KOPT-K1 (cell line): ENCODE measurements around the gene YBX1.

Source experiments
- H3K27ac ChIP-seq: fragments of 200-600 bp; sonication (generic); 2 replicates; pipeline ENCODE4 v1.5.1; 2016; ENCODE audit warnings: antibody characterized with exemption, mild to moderate bottlenecking, low read depth, low read length; ENCODE audit not compliant: poor library complexity, severe bottlenecking
- H3K36me3 ChIP-seq: fragments of 200-600 bp; sonication (generic); 2 replicates; pipeline ENCODE4 v1.5.1; 2017; ENCODE audit warnings: antibody characterized with exemption, mild to moderate bottlenecking, low read length, moderate library complexity; ENCODE audit not compliant: insufficient read depth
- H3K9me3 ChIP-seq: fragments of 200-600 bp; sonication (generic); 2 replicates; pipeline ENCODE4 v1.5.1; 2017; ENCODE audit warnings: antibody characterized with exemption, low read length, mild to moderate bottlenecking; ENCODE audit not compliant: insufficient read depth, poor library complexity, severe bottlenecking

The YBX1 gene

DNA sequence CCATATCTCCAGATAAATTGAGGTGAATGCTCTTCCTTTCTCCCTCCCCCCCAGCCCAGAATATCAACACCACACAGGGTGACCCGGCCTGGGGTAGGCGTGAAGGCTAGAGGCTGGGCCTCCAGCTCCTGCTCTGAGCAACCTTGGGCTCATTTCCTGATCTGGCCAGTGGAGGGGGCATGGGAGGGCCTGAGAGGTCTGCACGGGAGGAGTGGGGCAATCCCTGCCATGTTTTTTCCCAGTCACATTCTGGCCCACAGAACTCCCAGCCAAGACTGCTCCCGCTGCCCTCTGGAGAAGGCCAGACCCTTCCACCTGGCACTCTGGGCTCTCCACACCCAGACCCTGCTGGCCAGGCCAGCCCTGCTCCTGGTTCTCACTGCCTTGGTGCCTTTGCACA is 53.9 kb downstream of the YBX1 start:
- no peaks in the 10 kb centered on the region for H3K9me3 ChIP-seq
- no peaks in the 10 kb centered on the region for H3K36me3 ChIP-seq
- no peak overlapping the region for H3K27ac ChIP-seq

DNA sequence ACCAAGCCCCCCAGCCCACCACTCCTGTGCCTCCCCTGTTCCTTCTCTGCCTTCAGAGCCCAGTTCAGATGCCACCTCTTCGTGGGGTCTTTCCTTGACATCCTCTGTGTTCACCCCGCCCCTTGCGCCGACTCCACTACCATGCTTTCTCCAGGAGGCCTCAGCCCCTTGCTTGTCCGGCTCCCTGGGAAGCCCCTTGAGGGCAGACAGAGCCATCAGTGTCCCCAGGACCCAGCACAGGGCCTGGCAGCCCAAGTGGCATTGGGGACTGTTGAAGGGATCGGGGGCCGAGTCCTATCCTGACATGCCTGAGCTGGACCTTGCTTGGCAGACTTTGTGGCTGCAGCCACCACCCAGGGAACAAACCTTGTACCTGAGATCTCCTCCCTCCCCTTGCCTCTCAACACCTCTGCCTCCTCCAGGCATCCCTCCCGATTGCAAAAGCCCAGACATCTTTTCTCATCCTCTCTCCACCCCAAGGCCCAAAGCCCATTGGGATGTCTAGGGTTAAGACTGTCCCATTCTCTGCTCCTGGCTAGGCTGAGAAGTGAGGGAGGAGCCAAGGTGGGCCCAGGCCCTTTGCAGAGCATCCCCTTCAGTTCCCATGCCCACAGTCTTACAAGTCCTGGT is 54.5 kb downstream of the YBX1 start:
- Histone ChIP-seq H3K27ac (no peak overlapping the region), H3K9me3 (no peaks in the 10 kb centered on the region), H3K36me3 (no peaks in the 10 kb centered on the region)

DNA sequence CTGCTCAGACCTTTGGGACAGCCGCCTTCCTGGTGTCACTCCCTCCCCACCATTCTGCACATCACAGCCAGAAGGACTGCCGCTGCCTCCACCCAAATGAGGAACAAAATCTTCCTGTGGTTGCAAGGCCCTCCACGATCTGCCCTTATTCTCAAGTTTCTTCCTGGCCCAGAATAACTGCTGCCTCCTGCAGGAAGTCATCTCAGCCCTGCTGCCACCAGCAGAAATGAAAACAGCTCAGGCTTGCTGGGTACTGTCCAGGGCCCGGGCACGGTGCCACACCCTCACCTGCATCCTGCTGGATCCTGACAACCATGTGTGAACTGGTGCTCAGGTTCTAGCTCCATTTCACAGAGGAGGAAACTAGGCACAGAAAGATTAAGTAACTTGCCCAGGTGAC is 55.0 kb downstream of the YBX1 start:
- H3K27ac ChIP-seq = no peak overlapping the region
- H3K9me3 ChIP-seq = no peaks in the 10 kb centered on the region
- no peaks in the 10 kb centered on the region for H3K36me3 ChIP-seq

DNA sequence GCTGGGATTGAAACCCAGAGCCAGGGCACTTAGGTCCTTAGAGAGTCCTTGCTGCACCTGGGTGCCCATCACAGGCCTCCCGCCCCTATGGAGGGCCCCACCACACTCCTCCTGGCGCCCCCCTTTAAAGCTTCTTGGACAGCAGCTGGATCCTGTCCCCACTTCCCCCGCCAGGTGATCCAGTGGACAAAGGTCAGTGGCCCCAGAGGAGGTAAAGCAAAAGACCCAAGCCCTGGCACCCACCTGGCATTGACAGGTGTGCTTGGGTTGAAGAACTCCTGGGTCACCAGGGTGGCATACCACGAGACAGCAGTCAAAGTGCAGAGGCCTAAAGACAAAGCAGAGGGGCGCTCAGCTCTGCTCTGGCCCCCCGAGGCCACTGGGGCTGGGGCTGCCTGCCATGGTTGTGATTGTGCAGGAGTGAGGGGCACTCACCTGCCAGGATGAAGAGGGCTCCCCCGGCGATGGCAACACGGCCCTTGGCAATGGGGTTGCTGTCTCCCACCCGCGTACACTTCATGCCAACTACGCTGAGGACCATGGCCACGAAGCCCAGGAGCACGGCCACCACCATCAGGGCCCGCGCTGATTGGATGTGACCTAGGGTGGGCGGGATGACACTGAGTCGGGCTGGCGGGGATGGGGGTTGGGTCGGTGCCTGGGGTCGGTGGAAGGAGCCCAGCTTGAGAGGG is 55.9 kb downstream of the YBX1 start:
- H3K27ac ChIP-seq = no peak overlapping the region
- no peaks in the 10 kb centered on the region for H3K36me3 ChIP-seq
- H3K9me3 ChIP-seq = no peaks in the 10 kb centered on the region

DNA sequence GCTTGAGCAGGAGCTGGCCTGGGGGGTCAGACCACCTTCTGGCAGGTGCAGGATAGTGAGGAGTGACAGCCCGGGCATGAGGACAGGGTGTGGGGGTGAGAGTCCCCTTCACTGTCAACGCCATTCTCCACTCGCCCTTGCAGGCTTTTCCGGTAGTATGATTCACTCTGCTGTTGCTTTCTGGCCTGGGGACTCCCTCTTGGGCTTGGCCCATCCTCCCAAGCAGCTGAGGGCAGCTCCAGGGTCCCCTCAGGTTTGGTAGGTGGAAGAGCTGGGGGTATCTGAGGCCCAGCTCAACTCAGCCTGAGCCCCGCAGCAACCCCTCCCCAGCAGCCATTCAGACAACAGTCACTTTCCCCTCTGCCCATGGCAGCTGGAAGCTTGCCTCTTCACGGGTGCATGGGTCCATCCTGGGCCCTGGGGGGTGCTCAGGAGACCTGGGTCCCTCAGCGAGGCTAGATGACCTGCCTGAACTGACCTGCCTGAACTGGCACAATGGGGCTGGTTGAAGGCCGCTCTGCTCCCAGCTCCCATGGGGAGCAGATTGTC is 56.5 kb downstream of the YBX1 start:
- H3K27ac ChIP-seq = no peak overlapping the region
- no peaks in the 10 kb centered on the region for H3K9me3 ChIP-seq
- H3K36me3 ChIP-seq = no peaks in the 10 kb centered on the region

DNA sequence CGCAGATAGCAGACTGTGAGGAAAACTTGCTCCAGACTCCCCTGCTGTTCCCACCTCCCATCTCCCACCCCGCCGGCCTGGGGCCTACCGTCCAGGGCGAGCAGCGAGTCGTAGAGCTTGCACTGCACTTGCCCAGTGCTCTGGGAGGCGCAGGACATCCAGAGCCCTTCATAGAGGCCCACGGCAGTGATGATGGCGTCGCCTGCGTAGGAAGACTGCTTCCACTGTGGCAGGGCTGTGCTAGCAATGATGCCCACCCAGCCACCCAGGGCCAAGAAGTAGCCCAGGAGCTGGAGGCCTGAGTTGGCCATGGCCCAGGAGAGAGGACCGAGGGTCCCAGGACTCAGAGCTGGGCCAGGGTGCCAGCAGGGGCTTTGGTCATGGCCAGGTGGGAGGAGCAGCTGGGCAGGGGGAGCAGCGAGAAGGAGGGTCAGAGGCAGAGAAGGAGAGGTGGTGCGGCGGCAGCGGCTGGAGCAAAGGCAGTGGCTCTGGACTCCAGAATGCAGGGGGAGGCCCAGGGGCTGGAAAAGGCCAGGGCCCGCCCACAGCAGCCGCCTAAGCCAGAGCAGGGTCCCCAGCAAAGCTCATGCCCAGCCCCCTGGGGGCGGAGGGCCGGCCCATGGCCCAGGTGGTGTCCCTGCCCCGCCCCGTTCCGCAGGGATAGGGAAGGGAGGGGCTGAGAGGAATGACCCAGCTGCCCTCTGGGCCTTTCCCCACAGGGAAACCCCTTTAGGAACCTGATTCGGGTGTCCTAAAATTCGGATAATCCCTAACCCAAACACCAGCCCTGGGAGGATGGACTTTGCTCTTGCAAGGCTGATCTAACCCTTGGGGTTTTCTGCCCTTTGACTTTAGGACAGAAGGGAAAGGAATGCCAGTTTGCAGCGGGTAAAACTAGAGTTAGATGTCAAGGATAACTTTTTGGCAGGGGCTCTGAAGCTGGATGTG is 57.8 kb downstream of the YBX1 start, which contains the start of gene CLDN19:
CLDN19 (minus strand) TSS at position 484 of the 948 bp plus-strand sequence; CDS start at position 311, 173 bp downstream.
- Histone ChIP-seq H3K36me3 (no peaks in the 10 kb centered on the region), H3K27ac (no peak within 1 kb of the TSS), H3K9me3 (no peaks in the 10 kb centered on the region)

DNA sequence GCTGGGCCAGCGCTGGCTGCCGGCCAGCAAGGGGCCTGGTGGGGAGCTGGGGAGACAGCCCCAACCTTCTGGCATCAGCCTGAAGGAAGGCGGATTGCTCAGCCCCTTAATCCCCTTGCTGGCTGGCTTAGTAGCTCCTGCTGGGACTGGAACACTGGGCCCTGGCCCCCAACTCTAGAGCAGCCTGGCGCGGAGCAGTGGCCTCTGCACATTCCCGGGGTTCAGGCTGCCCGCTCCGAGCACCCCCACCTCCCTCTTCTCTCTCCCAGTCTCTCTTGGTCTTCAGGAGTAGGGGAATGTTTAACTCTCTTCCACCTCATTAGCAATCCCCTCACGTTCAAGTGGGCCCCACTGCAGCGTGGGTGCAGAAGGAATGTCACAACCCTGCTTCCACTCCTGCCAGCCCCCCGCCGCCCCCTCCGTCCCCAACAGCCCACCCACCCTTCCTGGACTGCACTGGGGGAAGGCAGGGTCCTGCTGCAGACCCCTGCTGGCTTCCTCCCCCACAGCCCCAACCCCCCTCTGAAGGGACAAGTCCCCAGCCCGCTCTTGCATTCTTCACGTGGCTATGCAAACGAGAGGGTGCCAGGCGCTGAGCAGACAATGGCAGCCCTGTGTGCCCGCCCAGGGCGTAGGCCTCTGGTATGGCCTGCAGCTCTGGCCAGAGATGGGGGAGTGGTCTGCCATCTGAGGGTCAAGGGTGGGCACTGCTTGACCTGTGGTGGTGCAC is 58.8 kb downstream of the YBX1 start:
- peaks cover 9% of the 10 kb centered on the region; the same call in 1 of the 2 replicates for H3K36me3 ChIP-seq
- no peak overlapping the region for H3K27ac ChIP-seq
- H3K9me3 ChIP-seq = no peaks in the 10 kb centered on the region

DNA sequence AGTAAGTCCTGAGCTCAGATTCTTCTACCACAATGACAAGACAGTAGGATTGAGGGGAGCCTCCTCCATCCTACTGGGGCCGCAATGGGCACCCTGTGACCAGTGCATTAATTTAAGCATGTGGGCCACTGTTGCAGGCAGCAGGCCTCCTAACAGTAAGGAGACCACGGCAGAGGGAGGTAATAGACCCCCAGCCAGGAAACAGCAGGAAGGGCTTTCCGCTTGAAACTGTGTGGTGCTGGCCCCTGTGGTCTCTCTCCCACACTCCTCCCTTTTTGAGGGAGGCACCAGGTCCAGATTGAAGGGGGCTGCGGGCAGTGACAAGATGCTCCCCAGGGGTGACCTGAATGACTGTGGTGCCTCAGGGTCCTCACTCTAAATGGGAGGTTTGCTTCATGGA is 59.5 kb downstream of the YBX1 start:
- H3K36me3 ChIP-seq = peaks cover 15% of the 10 kb centered on the region; the same call in 1 of the 2 replicates
- H3K27ac ChIP-seq = no peak overlapping the region
- H3K9me3 ChIP-seq = no peaks in the 10 kb centered on the region

DNA sequence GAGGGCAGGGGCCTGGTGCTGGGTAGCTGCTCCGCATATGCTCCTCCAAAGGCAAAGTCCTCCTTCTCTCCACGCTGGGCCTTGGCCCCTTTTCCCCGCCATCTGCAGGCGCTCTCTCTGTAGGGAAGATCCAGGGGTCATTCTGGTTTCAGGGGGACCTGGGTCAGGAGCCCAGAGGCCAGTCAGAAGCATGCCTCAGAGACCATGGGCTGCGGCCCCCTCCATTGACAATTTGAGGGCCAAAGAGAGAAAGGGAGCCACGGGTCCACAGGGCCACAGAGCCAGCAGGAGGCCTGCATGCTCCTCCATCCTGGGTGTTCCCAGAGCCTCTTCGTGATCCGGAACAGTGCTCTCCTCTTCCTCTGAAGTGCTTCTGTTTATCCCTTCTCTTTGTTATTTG is 59.9 kb downstream of the YBX1 start:
- H3K9me3 ChIP-seq = no peaks in the 10 kb centered on the region
- no peak overlapping the region for H3K27ac ChIP-seq
- H3K36me3 ChIP-seq = peaks cover 20% of the 10 kb centered on the region; the same call in 1 of the 2 replicates

DNA sequence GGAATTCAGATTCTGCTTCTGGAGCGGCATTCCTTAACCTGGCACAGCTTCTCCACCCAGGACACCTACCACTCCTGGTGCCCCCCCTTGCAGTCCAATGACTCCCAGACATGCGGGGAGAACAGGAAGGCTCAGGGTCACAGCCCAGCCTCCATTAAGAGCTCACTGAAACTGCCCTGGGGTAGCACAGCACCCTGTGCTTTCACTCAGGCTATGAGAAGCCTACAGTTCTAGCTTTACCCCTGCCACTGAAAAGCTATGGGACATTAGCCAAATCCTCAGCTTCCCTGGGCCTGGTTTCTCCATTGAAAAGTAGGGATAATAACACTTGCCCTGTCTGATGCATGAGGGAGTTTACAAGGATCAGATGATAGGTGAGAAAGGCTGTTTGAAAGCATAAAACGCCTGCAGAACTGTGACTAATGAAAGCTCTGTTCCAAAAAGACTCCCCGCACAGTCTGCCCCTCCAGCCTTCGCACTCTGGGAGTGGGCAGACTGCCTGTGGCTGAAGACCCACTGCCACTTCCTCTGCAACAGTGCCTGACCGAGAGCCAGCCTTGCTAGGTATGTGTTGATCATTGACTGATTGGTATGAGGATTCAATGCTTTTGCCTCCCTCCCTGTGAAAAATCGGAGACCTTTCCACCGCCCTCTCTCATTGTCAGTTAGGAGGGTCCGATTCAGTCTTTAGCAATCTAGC is 60.5 kb downstream of the YBX1 start:
- peaks cover 26% of the 10 kb centered on the region; the same call in 1 of the 2 replicates for H3K36me3 ChIP-seq

DNA sequence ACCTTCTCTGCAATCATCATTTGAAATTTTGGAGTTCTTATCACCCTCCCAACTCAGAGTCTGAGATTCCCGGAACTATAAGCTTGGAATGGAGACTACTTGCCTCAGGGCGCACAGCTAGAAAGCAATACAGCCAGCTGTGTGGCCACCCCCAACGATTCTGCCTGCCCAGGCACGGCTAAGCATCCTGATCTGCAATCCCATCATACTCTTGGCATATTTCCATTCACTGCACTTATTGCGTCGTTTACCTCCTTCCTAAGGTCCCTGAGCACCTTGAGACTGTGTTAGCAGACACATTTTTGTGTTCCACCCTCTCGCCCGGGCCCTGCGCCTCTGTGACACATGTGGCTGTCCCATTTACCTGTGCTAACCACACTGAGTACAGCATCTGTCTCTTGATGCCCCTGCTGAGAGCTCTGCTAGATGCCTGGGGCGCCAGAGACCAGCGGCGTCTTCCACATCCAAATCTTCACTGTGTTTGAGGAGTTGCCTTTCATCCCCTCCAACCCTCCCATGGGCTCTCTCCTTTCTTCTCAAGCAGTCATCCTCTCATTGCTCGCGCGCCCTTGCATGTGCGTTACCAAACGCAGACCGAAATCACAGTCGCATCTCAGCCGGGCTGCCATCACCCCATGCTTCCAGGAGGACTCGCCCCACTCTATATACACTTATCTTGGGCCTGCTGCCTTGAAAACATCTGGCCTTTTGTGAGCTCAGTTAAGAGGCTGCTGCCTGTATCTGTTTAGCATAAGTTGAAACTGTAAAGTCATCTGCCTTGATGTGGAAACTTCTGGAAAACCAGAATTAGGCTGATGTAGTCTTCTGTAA is 61.3 kb downstream of the YBX1 start:
- Histone ChIP-seq H3K27ac (no peak overlapping the region), H3K9me3 (no peaks in the 10 kb centered on the region), H3K36me3 (peaks cover 34% of the 10 kb centered on the region; the same call in 1 of the 2 replicates)

More for the DNA sequence above, 60.5 kb downstream of the YBX1 start:
- no peak overlapping the region for H3K27ac ChIP-seq
- H3K9me3 ChIP-seq = no peaks in the 10 kb centered on the region

DNA sequence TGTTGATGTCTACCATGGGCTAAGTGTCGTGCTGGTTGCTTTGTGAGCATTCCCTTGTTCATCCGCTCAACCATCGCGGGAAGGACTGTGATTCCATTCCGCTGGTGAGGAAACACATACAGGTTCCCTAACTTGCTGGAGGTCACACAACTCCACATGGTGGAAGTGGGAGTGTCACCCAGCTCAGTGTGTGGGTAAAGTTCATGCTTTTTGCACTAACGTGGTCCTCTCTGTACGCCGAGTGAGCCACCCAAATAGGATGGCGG is 61.9 kb downstream of the YBX1 start:
- H3K27ac ChIP-seq = no peak overlapping the region
- H3K9me3 ChIP-seq = no peaks in the 10 kb centered on the region
- H3K36me3 ChIP-seq = peaks cover 39% of the 10 kb centered on the region; the same call in 1 of the 2 replicates

DNA sequence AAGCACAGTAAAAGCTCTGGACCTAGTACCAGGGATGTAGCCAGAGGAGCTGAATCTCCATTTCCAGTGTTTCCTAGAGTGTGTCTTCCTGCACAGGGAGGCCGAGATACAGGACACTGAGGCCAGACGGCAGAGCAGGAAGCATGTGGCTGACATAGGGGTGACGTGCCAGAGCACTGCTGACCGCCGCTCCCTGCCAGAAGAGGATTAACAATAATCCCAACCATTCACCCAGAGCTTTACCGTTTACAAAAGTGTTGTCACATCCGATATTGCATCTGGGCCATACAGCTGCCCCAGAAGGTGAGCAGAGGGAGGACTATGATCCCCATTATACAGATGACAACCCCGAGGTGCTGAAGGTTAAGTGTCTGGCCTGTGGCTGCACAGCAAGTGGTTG is 63.6 kb downstream of the YBX1 start:
- Histone ChIP-seq H3K27ac (no peak overlapping the region), H3K36me3 (peaks cover 52% of the 10 kb centered on the region)

More for the DNA sequence above, 63.6 kb downstream of the YBX1 start:
- H3K9me3 ChIP-seq = no peaks in the 10 kb centered on the region
